Naive thymus-derived CD8-positive, alpha-beta T cell (primary cell): ENCODE measurements around the gene ZNF444. TPM values are rescaled to one million over a fixed set of nuclear protein-coding genes. Genes with fewer than 3 reads are reported as not detected.

Source experiments
- ATAC-seq, 2 donors: fragments of 150-1000 bp; cut with Tn5 transposase in 1 of 2; sonication (Bioruptor Pico), chemical (Tn5 transposase) in 1 of 2; 1 replicate in 1 of 2; 2 replicates in 1 of 2; pipeline ENCODE4 v1.10.0; 2021; ENCODE audit warnings: mild to moderate bottlenecking in 2 of 2, moderate library complexity in 2 of 2
- POLR2A ChIA-PET: fragments of 350-600 bp; sonication (Branson Sonifier 250); formaldehyde crosslinking; loops from one replicate; lab custom pipeline; 2021; ENCODE audit warnings: antibody characterized with exemption; lab: Charles Lee
- DNase-seq, 10 donors: peaks; one replicate each; pipeline versions ENCODE4 v3.0.0 to v3.0.0-alpha.2; 2020 to 2022
- H3K27ac Mint-ChIP-seq, 10 donors: one replicate each; pipeline ENCODE4 v1.8.0; 2020 to 2022; ENCODE audit warnings: mild to moderate bottlenecking in 10 of 10, mixed read lengths in 10 of 10, moderate library complexity in 4 of 10, inconsistent platforms in 1 of 10
- H3K27me3 Mint-ChIP-seq, 5 donors: one replicate each; pipeline ENCODE4 v1.8.0; 2021 to 2022; ENCODE audit warnings: mixed read lengths in 5 of 5
- H3K36me3 Mint-ChIP-seq, 3 donors: one replicate each; pipeline ENCODE4 v1.8.0; 2020 to 2022; ENCODE audit warnings: mixed read lengths in 3 of 3, mild to moderate bottlenecking in 2 of 3, inconsistent platforms in 1 of 3
- H3K4me1 Mint-ChIP-seq, 4 donors: one replicate each; pipeline ENCODE4 v1.8.0; 2021 to 2022; ENCODE audit warnings: mixed read lengths in 4 of 4
- H3K4me3 Mint-ChIP-seq, 10 donors: one replicate each; pipeline ENCODE4 v1.8.0; 2020 to 2022; ENCODE audit warnings: mild to moderate bottlenecking in 10 of 10, mixed read lengths in 10 of 10, moderate library complexity in 6 of 10, inconsistent platforms in 1 of 10
- H3K9me3 Mint-ChIP-seq, 9 donors: one replicate each; pipeline ENCODE4 v1.8.0; 2020 to 2022; ENCODE audit warnings: mixed read lengths in 9 of 9, mild to moderate bottlenecking in 3 of 9, inconsistent platforms in 1 of 9, moderate library complexity in 1 of 9
- polyA plus RNA-seq, 3 donors: library from polyadenylated mRNA; unstranded; fragments of 300-500 nt; fragmentation: Illumina TruSeq; gene quantifications; one replicate each; pipeline ENCODE4 v1.2.3, GENCODE V29; 2021
- total RNA-seq, 8 experiments: library from RNA in 2 of 8; stranded (reverse) in 2 of 8; gene quantifications; one replicate each; pipeline ENCODE4 v1.2.3 and lab custom pipeline; 2021 to 2026

The ZNF444 gene
- total and polyA plus RNA-seq, 5 experiments from 2014 or later = 12.9 to 49.4 (median 26.9) TPM

DNA sequence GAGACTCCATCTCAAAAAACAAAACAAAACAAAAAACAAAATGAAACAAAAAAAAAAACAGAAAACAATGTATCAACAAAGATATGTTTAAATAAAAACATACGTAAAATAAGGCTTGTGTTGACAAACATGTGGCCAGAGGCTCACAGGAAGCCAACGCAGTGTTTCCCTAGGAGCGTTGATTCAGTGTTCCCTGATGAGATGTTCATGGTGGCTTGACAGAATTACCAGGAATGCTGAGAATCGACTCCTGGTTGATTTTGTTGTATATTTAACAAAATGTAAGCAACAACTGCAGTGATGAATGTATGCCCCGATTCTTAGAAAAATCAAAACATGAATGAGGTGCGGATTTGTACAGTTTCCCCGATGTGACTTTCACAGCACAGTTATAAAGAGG lies 11.1 kb upstream of the ZNF444 start:
- no peaks in the 10 kb centered on the region for H3K27me3 Mint-ChIP-seq
- H3K27ac Mint-ChIP-seq = no peak overlapping the region
- ATAC-seq (no peak), DNase-seq (no peak)
- POLR2A ChIA-PET = no interaction called here
- H3K9me3 Mint-ChIP-seq = no peaks in the 10 kb centered on the region
- H3K4me3 Mint-ChIP-seq = no peak overlapping the region
- no peaks in the 10 kb centered on the region for H3K36me3 Mint-ChIP-seq
- H3K4me1 Mint-ChIP-seq = peaks cover 0 to 6% (median 0%) of the 10 kb centered on the region in 4 donors

DNA sequence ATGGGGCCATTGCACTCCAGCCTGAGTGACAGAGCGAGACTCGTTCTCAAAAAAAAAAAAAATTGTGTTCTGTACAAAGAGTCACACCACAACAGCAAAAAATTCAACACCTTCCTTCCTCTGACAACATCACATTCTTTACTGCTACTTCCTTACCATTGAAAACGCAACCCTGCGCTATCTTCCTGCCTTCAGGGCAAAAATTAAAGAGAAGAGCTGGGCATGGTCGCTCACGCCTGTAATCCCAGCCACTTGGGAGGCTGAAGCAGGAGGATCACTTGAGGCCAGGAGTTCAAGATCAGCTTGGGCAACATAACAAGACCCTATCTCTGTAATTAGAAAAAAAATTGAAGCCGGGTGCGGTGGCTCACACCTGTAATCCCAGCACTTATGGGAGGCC lies 9.4 kb upstream of the ZNF444 start:
- no peaks in the 10 kb centered on the region for H3K9me3 Mint-ChIP-seq
- H3K4me1 Mint-ChIP-seq = peaks cover 0 to 6% (median 0%) of the 10 kb centered on the region in 4 donors
- H3K36me3 Mint-ChIP-seq = no peaks in the 10 kb centered on the region
- H3K27me3 Mint-ChIP-seq = no peaks in the 10 kb centered on the region
- ATAC-seq = no peak
- peak overlapping the region in 1 of 10 donors; percentile 36 for H3K4me3 Mint-ChIP-seq
- H3K27ac Mint-ChIP-seq = no peak overlapping the region
- POLR2A ChIA-PET = no interaction called here
- no peak for DNase-seq

DNA sequence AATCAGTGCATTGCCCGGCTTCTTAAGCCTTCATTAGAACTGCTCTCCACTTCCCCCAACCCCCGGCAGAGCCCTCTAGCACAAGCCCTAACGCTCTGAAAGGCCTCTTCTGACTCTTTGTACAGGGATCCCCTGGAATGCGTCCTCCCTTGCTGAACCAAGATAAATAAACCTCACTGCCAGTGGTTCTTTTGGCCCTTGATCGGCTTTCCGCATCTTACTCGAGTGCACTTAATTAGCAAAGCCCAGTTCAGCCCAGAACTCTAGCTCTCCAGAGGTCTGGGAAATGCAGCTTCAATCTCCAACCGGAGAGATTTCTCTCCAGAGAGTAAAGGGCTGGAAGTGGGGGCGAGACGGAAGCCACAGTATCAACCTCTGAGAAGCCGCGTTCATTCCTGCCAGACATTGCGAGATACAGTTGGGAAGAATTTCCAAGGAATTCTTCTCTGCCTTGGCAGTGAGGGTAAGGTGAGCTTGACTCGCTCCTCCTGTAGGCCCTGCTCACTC lies 8.7 kb upstream of the ZNF444 start:
- no peaks in the 10 kb centered on the region for H3K9me3 Mint-ChIP-seq
- H3K27ac Mint-ChIP-seq = no peak overlapping the region
- POLR2A ChIA-PET = no interaction called here
- no peak overlapping the region for H3K4me3 Mint-ChIP-seq
- DNase-seq (no peak), ATAC-seq (no peak)
- H3K4me1 Mint-ChIP-seq = peaks cover 0 to 8% (median 0%) of the 10 kb centered on the region in 4 donors
- no peaks in the 10 kb centered on the region for H3K27me3 Mint-ChIP-seq
- H3K36me3 Mint-ChIP-seq = no peaks in the 10 kb centered on the region

DNA sequence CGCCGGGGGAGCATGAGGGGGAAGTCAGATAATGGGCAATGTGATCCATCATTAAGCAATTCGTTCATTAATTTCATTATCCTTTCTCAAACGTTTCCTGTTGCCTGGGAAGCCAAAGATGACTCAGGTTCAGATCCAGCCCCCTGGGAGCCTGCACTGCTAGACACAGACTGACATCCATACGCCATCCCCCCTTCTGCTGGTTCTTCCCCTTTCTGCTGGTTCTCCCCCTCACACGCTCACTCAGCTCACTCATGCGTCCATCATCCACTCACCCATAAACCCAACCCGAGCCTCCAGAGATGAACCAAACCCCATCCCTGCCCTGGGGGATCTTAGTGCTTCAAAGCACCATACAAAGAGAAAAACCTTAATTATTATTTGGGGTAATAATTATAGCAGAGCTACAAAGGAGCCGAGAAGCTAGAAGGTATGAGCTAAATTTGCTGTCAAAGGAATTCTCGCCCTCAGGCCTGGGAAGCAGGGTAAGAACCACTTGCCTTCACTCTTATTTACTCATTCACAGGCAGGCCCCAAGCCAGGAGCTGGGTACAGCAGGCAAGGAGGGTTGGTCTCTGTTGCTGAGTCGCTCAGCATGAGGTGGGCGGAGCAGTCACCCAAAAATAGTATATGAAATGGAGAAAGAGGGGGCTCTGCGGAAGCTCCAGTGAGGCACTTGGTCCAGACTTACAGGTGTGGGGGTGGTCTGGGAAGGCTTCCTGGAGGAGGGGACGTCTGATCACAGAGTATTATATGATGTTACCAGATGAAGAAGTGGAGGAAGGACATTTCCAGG lies 7.0 kb upstream of the ZNF444 start:
- Mint-ChIP-seq H3K4me3 (no peak overlapping the region), H3K27me3 (no peaks in the 10 kb centered on the region), H3K9me3 (no peaks in the 10 kb centered on the region), H3K36me3 (no peaks in the 10 kb centered on the region), H3K4me1 (peaks cover 0 to 9% (median 2%) of the 10 kb centered on the region in 4 donors), H3K27ac (peak overlapping the region in 1 of 10 donors; percentile 49)
- DNase-seq (no peak), ATAC-seq (no peak)
- POLR2A ChIA-PET = no interaction called here

DNA sequence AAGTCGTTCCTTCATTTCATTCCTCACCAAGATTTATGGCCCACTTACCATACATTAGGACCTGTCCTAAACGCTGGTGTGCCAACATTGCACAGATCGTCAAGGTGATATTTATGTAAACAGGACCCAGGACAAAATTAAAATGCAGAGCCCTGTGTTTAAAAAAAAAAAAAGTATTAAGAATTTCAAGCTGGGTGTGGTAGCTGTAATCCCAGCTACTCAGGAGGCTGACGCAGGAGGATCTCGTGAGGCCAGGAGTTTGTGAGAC lies 6.5 kb upstream of the ZNF444 start:
- POLR2A ChIA-PET = no interaction called here
- H3K27me3 Mint-ChIP-seq = no peaks in the 10 kb centered on the region
- H3K9me3 Mint-ChIP-seq = no peaks in the 10 kb centered on the region
- no peak overlapping the region for H3K4me3 Mint-ChIP-seq
- peaks cover under 1 to 13% (median 6%) of the 10 kb centered on the region in 4 donors for H3K4me1 Mint-ChIP-seq
- H3K36me3 Mint-ChIP-seq = no peaks in the 10 kb centered on the region
- no peak overlapping the region for H3K27ac Mint-ChIP-seq
- DNase-seq = no peak
- no peak for ATAC-seq

DNA sequence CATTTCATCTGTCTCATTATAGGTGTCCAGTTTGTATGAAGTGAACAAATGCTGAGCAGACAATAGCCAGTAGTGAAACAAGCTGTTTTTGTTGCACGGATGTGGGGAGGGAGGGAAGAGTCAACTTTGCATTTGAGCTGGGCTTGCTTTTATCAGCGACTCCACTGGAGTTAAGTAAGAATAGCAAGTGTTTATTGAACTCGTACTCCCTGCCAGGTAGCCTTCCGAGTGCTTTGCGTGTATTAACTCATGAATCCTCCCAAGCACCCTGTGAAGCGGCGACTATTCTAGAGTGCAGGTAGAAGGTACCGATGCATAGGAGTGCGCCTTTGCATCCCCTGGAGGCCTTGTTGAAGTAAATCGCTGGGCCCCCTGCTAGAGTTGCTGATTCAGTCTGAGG lies 4.7 kb upstream of the ZNF444 start:
- no peak overlapping the region for H3K4me3 Mint-ChIP-seq

DNA sequence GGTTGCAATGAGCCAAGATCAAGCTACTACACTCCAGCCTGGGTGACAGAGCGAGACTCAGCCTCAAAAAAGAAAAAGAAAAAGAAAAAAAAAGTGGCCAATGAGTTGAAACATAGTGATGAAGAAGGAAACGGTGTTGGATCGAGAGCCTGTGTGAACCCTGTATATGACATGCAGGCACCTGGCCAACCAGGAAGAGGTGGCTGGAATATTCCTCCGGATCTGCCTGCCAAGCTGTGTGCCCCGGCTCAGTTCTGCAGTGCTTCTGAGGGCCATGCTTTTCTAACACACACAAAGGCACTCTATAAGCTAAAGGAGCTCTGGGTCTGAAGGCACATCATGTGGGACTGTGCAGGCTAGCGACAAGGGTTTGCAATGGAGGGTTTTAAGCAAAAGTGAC lies 3.7 kb upstream of the ZNF444 start:
- no peak overlapping the region for H3K4me3 Mint-ChIP-seq
- ATAC-seq = no peak
- H3K27ac Mint-ChIP-seq = no peak overlapping the region
- no peaks in the 10 kb centered on the region for H3K9me3 Mint-ChIP-seq
- H3K27me3 Mint-ChIP-seq = no peaks in the 10 kb centered on the region
- DNase-seq = no peak
- no peaks in the 10 kb centered on the region for H3K36me3 Mint-ChIP-seq
- peaks cover 11 to 33% (median 27%) of the 10 kb centered on the region in 4 donors for H3K4me1 Mint-ChIP-seq
- POLR2A ChIA-PET = interaction anchor here (0.9 to 8.5 kb wide), 2 partner anchors 13 to 16 kb away, joined by 3 to 76 read pairs; partner anchors contain the start of gene ZNF787

More for the DNA sequence above, 4.7 kb upstream of the ZNF444 start:
- no peak for ATAC-seq
- H3K4me1 Mint-ChIP-seq = peaks cover 7 to 26% (median 20%) of the 10 kb centered on the region in 4 donors
- POLR2A ChIA-PET = interaction anchor here (8.5 kb wide), 1 partner anchor 15 kb away, joined by 76 read pairs; the partner anchor contains the start of gene ZNF787
- no peaks in the 10 kb centered on the region for H3K36me3 Mint-ChIP-seq
- no peaks in the 10 kb centered on the region for H3K27me3 Mint-ChIP-seq
- peak overlapping the region in 1 of 10 donors; percentile 24 for H3K27ac Mint-ChIP-seq
- H3K9me3 Mint-ChIP-seq = no peaks in the 10 kb centered on the region
- DNase-seq = no peak

DNA sequence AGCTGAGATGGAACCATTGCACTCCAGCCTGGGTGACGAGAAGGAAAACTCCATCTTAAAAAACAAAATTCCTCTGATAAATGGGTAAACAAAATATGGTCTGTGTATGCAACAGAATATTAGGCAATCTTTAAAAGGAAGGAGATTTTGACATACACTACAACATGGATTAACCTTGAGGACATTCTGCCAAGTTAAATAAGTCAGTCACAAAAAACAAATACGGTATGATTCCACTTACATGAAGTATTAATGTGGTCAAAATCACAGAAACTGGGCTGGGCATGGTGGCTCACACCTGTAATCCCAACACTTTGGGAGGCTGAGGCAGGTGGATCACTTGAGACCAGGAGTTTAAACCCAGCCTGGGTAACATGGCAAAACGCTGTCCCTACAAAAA lies 3.0 kb upstream of the ZNF444 start:
- peaks cover 13 to 40% (median 34%) of the 10 kb centered on the region in 4 donors for H3K4me1 Mint-ChIP-seq
- ATAC-seq (no peak), DNase-seq (no peak)
- POLR2A ChIA-PET = interaction anchor here (0.9 to 8.5 kb wide), 2 partner anchors 13 to 17 kb away, joined by 3 to 76 read pairs; partner anchors contain the start of gene ZNF787
- H3K36me3 Mint-ChIP-seq = no peaks in the 10 kb centered on the region
- H3K9me3 Mint-ChIP-seq = no peaks in the 10 kb centered on the region
- H3K4me3 Mint-ChIP-seq = peak overlapping the region in 3 of 10 donors; percentile 11 to 57 (median 37)
- H3K27ac Mint-ChIP-seq = peak overlapping the region in 2 of 10 donors; percentile 32 to 40
- H3K27me3 Mint-ChIP-seq = no peaks in the 10 kb centered on the region

DNA sequence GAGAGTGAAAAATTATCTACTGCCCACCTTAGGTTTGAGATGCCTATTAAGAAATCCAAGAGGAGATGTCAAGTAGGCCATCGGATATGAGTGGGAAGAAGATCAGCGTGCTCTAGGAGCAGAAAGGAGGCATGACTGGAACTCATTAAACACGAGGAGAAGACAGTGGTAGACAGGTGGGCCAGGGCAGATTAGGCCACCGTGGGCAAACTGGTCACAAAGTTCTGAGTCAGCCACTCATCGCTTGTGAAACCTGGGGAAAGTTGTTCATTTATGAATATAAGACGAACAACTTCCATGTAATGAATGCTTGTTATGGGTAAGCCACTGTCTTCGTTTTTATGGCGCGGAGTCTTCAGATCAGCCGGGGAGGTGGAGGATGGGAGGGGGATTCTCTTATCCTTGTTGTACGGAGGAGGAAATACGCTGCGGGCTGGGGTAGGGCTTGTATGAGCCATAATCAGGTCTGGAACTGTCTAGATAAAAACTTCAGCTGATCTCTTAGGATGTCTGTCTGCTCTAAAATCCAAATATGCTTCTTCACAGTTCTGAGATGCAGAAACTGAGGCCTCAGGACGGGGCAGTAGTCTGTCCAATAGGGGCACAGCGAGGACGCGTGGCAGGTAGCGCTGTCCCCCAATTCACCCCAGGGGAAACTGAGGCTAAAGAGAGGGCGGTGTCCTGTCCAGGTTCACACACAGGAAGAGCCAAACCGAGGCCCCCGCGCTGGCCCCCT lies 1.1 kb upstream of the ZNF444 start:
- Mint-ChIP-seq H3K4me1 (peaks cover 24 to 50% (median 46%) of the 10 kb centered on the region in 4 donors), H3K27me3 (no peaks in the 10 kb centered on the region), H3K4me3 (peak overlapping the region; percentile 90 to 98 (median 94)), H3K9me3 (no peaks in the 10 kb centered on the region), H3K27ac (peak overlapping the region; percentile 91 to 98 (median 96)), H3K36me3 (no peaks in the 10 kb centered on the region)
- peak in 1 of 10 donors; percentile 4 for DNase-seq
- ATAC-seq = no peak
- POLR2A ChIA-PET = interaction anchor here (1.1 to 8.5 kb wide), 3 partner anchors 19 to 175 kb away, joined by 3 to 76 read pairs (median 4); partner anchors contain the start of genes ZNF787 and ZSCAN5A

DNA sequence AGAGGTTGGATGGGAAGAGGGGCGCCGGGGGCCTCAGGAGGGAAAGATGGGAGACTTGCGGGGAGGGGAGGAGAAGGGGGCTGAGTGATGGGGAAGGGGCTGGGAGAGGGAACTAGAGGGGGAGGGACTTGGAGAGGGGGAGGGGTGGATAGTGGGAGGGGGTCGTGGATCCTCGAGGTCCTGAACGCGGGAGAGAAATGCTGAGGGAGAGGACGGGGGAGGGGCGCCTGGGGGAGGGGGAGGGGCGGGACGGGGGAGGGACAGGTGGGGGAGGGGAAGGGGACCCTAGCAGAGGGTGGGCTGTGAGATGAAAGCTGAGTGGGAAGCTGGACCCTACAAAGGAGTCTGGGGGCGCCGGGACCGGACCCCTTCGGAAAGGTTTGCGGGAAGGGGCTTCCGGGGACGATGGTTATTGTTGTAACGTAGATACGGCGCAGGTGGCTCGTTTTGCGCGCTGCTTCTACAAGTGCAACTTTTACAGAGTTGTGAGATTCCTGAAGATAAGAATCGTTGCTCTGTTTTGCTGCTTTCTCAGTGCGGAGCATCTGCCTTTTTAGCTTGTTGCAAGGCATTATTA lies 418 bp downstream of the ZNF444 start:
- Mint-ChIP-seq H3K36me3 (peaks cover 0 to 6% (median 0%) of the 10 kb centered on the region in 3 donors), H3K4me3 (peak overlapping the region; percentile 71 to 98 (median 93)), H3K27me3 (no peaks in the 10 kb centered on the region), H3K9me3 (no peaks in the 10 kb centered on the region), H3K27ac (peak overlapping the region; percentile 60 to 98 (median 96)), H3K4me1 (peaks cover 24 to 50% (median 46%) of the 10 kb centered on the region in 4 donors)
- no peak for ATAC-seq
- peak in 9 of 10 donors; percentile 29 to 67 (median 49) for DNase-seq
- POLR2A ChIA-PET = interaction anchor here (0.7 to 8.5 kb wide), 5 partner anchors 12 to 499 kb away, joined by 3 to 76 read pairs (median 4); partner anchors contain the start of genes ZNF787 and ZSCAN5A

DNA sequence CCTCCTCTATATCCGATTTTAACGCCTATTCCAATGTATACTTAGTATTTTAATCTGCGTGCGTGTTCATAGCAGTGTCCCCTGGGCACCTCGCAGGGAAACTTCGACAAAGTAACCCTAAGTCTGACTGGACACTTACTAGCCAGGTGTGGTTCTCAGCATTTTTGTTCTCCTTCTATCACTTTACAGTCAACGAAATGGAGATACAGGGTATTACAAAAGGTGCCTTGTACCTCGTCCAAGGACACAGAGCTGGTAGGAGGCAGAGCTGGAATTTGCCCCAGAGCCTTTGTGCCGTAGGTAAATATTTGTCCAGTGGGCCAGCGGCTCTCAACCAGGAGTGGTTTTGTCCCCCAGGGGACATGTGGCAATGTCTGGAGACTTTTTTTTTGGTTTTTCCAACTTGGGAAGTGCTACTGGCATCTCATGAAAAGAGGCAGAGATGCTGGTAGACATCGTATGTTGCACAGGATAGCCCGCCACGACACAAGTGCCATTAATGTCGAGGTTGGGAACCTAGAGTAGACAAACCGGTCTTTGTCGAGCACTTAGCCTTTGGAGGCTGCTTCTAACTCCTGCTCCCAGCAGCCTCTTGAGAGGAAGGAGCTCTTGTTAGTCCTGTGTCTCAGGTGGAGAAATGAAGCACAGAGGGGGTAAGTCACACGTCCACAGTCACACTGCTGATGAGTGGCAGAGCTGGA lies 1.1 kb downstream of the ZNF444 start:
- Mint-ChIP-seq H3K9me3 (no peaks in the 10 kb centered on the region), H3K4me1 (peaks cover 24 to 50% (median 46%) of the 10 kb centered on the region in 4 donors), H3K27me3 (no peaks in the 10 kb centered on the region), H3K4me3 (peak overlapping the region; percentile 71 to 98 (median 86)), H3K27ac (peak overlapping the region; percentile 31 to 98 (median 86)), H3K36me3 (peaks cover 0 to 7% (median 0%) of the 10 kb centered on the region in 3 donors)
- DNase-seq (no peak), ATAC-seq (no peak)
- POLR2A ChIA-PET = interaction anchor here (1.4 to 8.5 kb wide), 2 partner anchors 21 to 28 kb away, joined by 5 to 76 read pairs; partner anchors contain the start of gene ZNF787
